HEK293T (cell line): Measurements from ENCODE around the gene IGSF1.

Source experiments
- BHLHE40 ChIP-seq: fragments of 450-650 bp; IDR thresholded peaks from 2 replicates; pipeline ENCODE4 v1.6.1; 2016; ENCODE audit warnings: mild to moderate bottlenecking, moderate library complexity, borderline replicate concordance
- FOXA1 ChIP-seq: fragments of 450-650 bp; IDR thresholded peaks from 2 replicates; pipeline ENCODE4 v1.6.1; 2016; ENCODE audit warnings: mild to moderate bottlenecking
- SP1 ChIP-seq: fragments of 450-650 bp; IDR thresholded peaks from 2 replicates; pipeline ENCODE4 v1.6.1; 2017
- TARDBP ChIP-seq: fragments of 450-650 bp; IDR thresholded peaks from 2 replicates; pipeline ENCODE4 v1.6.1; 2016

DNA sequence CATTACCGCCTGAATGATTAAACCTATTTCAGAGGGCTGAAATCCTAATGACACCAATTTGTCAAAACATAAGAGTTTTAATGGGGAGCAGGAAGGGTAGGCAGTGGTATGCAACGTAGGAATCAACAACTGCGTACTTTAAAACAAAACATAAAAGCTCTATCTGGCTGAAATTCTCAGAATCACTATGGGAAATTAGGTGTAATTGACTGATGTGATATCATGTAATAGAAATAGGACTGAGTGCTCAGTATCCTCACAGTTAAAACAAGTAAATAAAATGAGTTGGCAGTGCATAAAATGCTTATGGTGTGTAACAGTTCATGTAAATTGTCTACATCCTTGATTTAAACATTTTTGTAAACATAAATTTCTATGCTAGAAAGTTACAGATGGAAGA lies 13.6 kb upstream of the IGSF1 start:
- no peak for TF ChIP-seq FOXA1
- no peak for TF ChIP-seq BHLHE40
- no peak for TF ChIP-seq SP1
- no peak for TF ChIP-seq TARDBP
